Endothelial cell (in vitro differentiated cells): ENCODE measurements around the gene AGPAT4. TPM values are rescaled to one million over a fixed set of nuclear protein-coding genes. Genes with fewer than 3 reads are reported as not detected.

Experiments used
- DNase-seq: peaks from one replicate; pipeline ENCODE4 v3.0.0; 2021; ENCODE audit warnings: low spot score
- H3K27ac Mint-ChIP-seq: one replicate; pipeline ENCODE4 v1.8.0; 2021; ENCODE audit warnings: mixed read lengths, inconsistent platforms; ENCODE audit not compliant: unreplicated experiment
- H3K27me3 Mint-ChIP-seq: one replicate; pipeline ENCODE4 v1.8.0; 2021; ENCODE audit warnings: mild to moderate bottlenecking, moderate library complexity, mixed read lengths, inconsistent platforms; ENCODE audit not compliant: unreplicated experiment
- H3K36me3 Mint-ChIP-seq: one replicate; pipeline ENCODE4 v1.8.0; 2021; ENCODE audit warnings: mild to moderate bottlenecking, low read depth, mixed read lengths, inconsistent platforms; ENCODE audit not compliant: unreplicated experiment
- H3K4me1 Mint-ChIP-seq: one replicate; pipeline ENCODE4 v1.8.0; 2021; ENCODE audit warnings: mild to moderate bottlenecking, mixed read lengths, inconsistent platforms; ENCODE audit not compliant: unreplicated experiment
- H3K4me3 Mint-ChIP-seq: one replicate; pipeline ENCODE4 v1.8.0; 2021; ENCODE audit warnings: mild to moderate bottlenecking, mixed read lengths, inconsistent platforms; ENCODE audit not compliant: unreplicated experiment
- H3K9me3 Mint-ChIP-seq: one replicate; pipeline ENCODE4 v1.8.0; 2021; ENCODE audit warnings: mixed read lengths, inconsistent platforms; ENCODE audit not compliant: unreplicated experiment
- CTCF ChIP-seq: fragments of 200-600 bp; sonication (generic); IDR thresholded peaks from one replicate; pipeline ENCODE4 v1.5.0; 2021; ENCODE audit warnings: antibody characterized with exemption; ENCODE audit not compliant: unreplicated experiment
- total RNA-seq: library from RNA; stranded (reverse); fragmentation: NEBNext Ultra II Directional; extraction: Animal tissue kit (Norgen Biotek cat#: 25700); gene quantifications from one replicate; pipeline ENCODE4 v1.2.1, GENCODE V29; 2021; ENCODE audit not compliant: unreplicated experiment

The AGPAT4 gene
- total RNA-seq, 1 donor from 2014 or later, result 25.2 TPM

GRCh38 chr6:161200610-161201370 lies 73.1 kb downstream of the AGPAT4 start:
- no peak overlapping the region for H3K4me3 Mint-ChIP-seq
- H3K36me3 Mint-ChIP-seq, result peaks cover 12% of the 10 kb centered on the region
- H3K9me3 Mint-ChIP-seq, result no peaks in the 10 kb centered on the region
- no peaks in the 10 kb centered on the region for H3K4me1 Mint-ChIP-seq
- no peak for TF ChIP-seq CTCF
- no peak overlapping the region for H3K27ac Mint-ChIP-seq
- H3K27me3 Mint-ChIP-seq, result peaks cover 1% of the 10 kb centered on the region
- no peak for DNase-seq

- H3K36me3 Mint-ChIP-seq, result peaks cover 12% of the 10 kb centered on the region
- no peaks in the 10 kb centered on the region for H3K4me1 Mint-ChIP-seq
- no peak for TF ChIP-seq CTCF
- H3K9me3 Mint-ChIP-seq, result no peaks in the 10 kb centered on the region
- peaks cover 1% of the 10 kb centered on the region for H3K27me3 Mint-ChIP-seq
- no peak overlapping the region for H3K27ac Mint-ChIP-seq
- no peak overlapping the region for H3K4me3 Mint-ChIP-seq
- no peak for DNase-seq
These were observed 74.0 kb downstream of the AGPAT4 start for GRCh38 chr6:161199850-161200249.

- H3K27ac Mint-ChIP-seq, result no peak overlapping the region
- H3K27me3 Mint-ChIP-seq, result peaks cover 1% of the 10 kb centered on the region
- H3K9me3 Mint-ChIP-seq, result no peaks in the 10 kb centered on the region
- H3K36me3 Mint-ChIP-seq, result peaks cover 15% of the 10 kb centered on the region
- no peak for DNase-seq
- no peak overlapping the region for H3K4me3 Mint-ChIP-seq
- no peak for TF ChIP-seq CTCF
- H3K4me1 Mint-ChIP-seq, result no peaks in the 10 kb centered on the region
These were observed 74.9 kb downstream of the AGPAT4 start for GRCh38 chr6:161198783-161199460.

- Mint-ChIP-seq H3K9me3 (no peaks in the 10 kb centered on the region), H3K27me3 (peaks cover 1% of the 10 kb centered on the region), H3K4me3 (no peak overlapping the region), H3K36me3 (peaks cover 16% of the 10 kb centered on the region), H3K27ac (no peak overlapping the region), H3K4me1 (no peaks in the 10 kb centered on the region)
- no peak for TF ChIP-seq CTCF
- DNase-seq, result no peak
These were observed 75.7 kb downstream of the AGPAT4 start for GRCh38 chr6:161198176-161198575.

- Mint-ChIP-seq H3K4me1 (no peaks in the 10 kb centered on the region), H3K4me3 (no peak overlapping the region), H3K36me3 (peaks cover 22% of the 10 kb centered on the region), H3K27ac (no peak overlapping the region), H3K27me3 (peaks cover 3% of the 10 kb centered on the region), H3K9me3 (no peaks in the 10 kb centered on the region)
- TF ChIP-seq CTCF, result no peak
- DNase-seq, result no peak
These were observed 78.5 kb downstream of the AGPAT4 start for GRCh38 chr6:161195386-161195785.
